HepG2 (cell line): ENCODE results near the gene GRM1. TPM values are rescaled to one million over a fixed set of nuclear protein-coding genes. Genes with fewer than 3 reads are reported as not detected.

Experiments
- ATAC-seq: fragments of 200-7000 bp; cut with Tn5 transposase; 3 replicates; pipeline ENCODE4 v1.9.1; 2020; ENCODE audit warnings: mild to moderate bottlenecking, moderate library complexity
- BruUV-seq: library from RNA; stranded (reverse); fragments of 400-500 nt; replicated peaks from 2 replicates; lab custom pipeline; 2021; lab: Mats Ljungman, UMichigan
- CTCF ChIA-PET: fragments of 300-600 bp; formaldehyde crosslinking; extraction: SDS; loops from one replicate; lab custom pipeline; 2021; ENCODE audit warnings: low total read pairs, inconsistent platforms, low intra/inter-chr PET ratio; lab: Yijun Ruan, JAX
- POLR2A ChIA-PET: fragments of 350-600 bp; sonication (Branson Sonifier 250); formaldehyde crosslinking; loops from one replicate; lab custom pipeline; 2020; ENCODE audit warnings: antibody characterized with exemption, inconsistent platforms; lab: Yijun Ruan, JAX
- DNase-seq: peaks from one replicate; pipeline ENCODE4 v3.0.0-alpha.2; 2015; ENCODE audit warnings: low spot score
- FAIRE-seq: peaks from 3 replicates; lab custom pipeline; 2011; peaks lifted over from hg19 to GRCh38; lab: Jason Lieb, UNC
- H2AFZ ChIP-seq: one replicate; pipeline ENCODE4 v1.6.1; 2011; ENCODE audit warnings: low read length, inconsistent platforms
- H3K27ac ChIP-seq: fragments of 300-600 bp; 3 replicates; pipeline ENCODE4 v1.8.0; 2011; ENCODE audit warnings: mixed run types, mild to moderate bottlenecking, mixed read lengths, low read length, inconsistent platforms; ENCODE audit not compliant: insufficient read depth; ENCODE audit errors: extremely low read length
- H3K27me3 ChIP-seq, 2 experiments: fragments of 200-600 bp in 1 of 2; 2 replicates in 1 of 2; 3 replicates in 1 of 2; pipeline versions ENCODE4 v1.6.0 to v1.8.0; 2011; ENCODE audit warnings: low read length in 2 of 2, mild to moderate bottlenecking in 2 of 2, moderate library complexity in 2 of 2, inconsistent platforms in 1 of 2; ENCODE audit not compliant: insufficient read depth in 2 of 2, control insufficient read depth in 1 of 2
- H3K36me3 ChIP-seq, 2 experiments: fragments of 200-600 bp in 1 of 2; replicated peaks in 1 of 2; 2 replicates in 1 of 2; 3 replicates in 1 of 2; pipeline versions ENCODE4 v1.5.1 to v1.8.0; 2011; ENCODE audit warnings: low read length in 2 of 2, inconsistent platforms in 1 of 2; ENCODE audit not compliant: insufficient read depth in 2 of 2, control insufficient read depth in 1 of 2
- H3K4me1 ChIP-seq: 2 replicates; pipeline ENCODE4 v1.5.1; 2012; ENCODE audit warnings: low read length, inconsistent platforms; ENCODE audit not compliant: insufficient read depth
- H3K4me2 ChIP-seq: 2 replicates; pipeline ENCODE4 v1.6.0; 2011; ENCODE audit warnings: low read depth, low read length, inconsistent platforms
- H3K4me3 ChIP-seq, 3 experiments: fragments of 200-600 bp in 1 of 3; sonication (generic), shearing (Covaris generic) in 1 of 3; replicated peaks in 1 of 3; 2 replicates each; pipeline ENCODE4 v1.5.1; 2011 to 2016; ENCODE audit warnings: low read length in 3 of 3, inconsistent platforms in 2 of 3, low read depth in 2 of 3, mild to moderate bottlenecking in 2 of 3, control low read depth in 1 of 3, mixed read lengths in 1 of 3; ENCODE audit not compliant: insufficient read depth in 1 of 3
- H3K79me2 ChIP-seq: one replicate; pipeline ENCODE4 v1.6.1; 2011; ENCODE audit warnings: low read length, inconsistent platforms; ENCODE audit not compliant: insufficient read depth
- H3K9ac ChIP-seq: 2 replicates; pipeline ENCODE4 v1.6.0; 2011; ENCODE audit warnings: mild to moderate bottlenecking, low read depth, low read length, inconsistent platforms; ENCODE audit not compliant: insufficient read depth
- H3K9me3 ChIP-seq: 2 replicates; pipeline ENCODE4 v1.5.1; 2012; ENCODE audit warnings: mild to moderate bottlenecking, low read length
- H4K20me1 ChIP-seq: 2 replicates; pipeline ENCODE4 v1.6.0; 2011; ENCODE audit warnings: inconsistent platforms, mild to moderate bottlenecking, low read length, moderate library complexity; ENCODE audit not compliant: insufficient read depth
- ATRX ChIP-seq: sonication (generic); formaldehyde crosslinking; IDR thresholded peaks from 2 replicates; pipeline ENCODE4 v1.4.0; 2020; ENCODE audit warnings: missing genetic modification reagents, borderline replicate concordance
- HIVEP1 ChIP-seq: sonication (generic); formaldehyde crosslinking; IDR thresholded peaks from 2 replicates; pipeline ENCODE4 v1.4.0; 2020; ENCODE audit warnings: mild to moderate bottlenecking, missing genetic modification reagents
- KLF9 ChIP-seq: IDR thresholded peaks from 2 replicates; pipeline ENCODE4 v1.6.1; 2016; ENCODE audit warnings: low read depth
- NFE2L2 ChIP-seq: fragments of 150-350 bp; IDR thresholded peaks from 2 replicates; pipeline ENCODE4 v1.6.1; 2014; ENCODE audit warnings: low read length
- NKX3-1 ChIP-seq: sonication (generic); formaldehyde crosslinking; IDR thresholded peaks from 2 replicates; pipeline ENCODE4 v1.5.0; 2020; ENCODE audit warnings: missing genetic modification reagents
- PAWR ChIP-seq: sonication (generic); formaldehyde crosslinking; IDR thresholded peaks from 2 replicates; pipeline ENCODE4 v1.4.0; 2020; ENCODE audit warnings: missing genetic modification reagents, mild to moderate bottlenecking, borderline replicate concordance
- RARA ChIP-seq: IDR thresholded peaks from 2 replicates; pipeline ENCODE4 v1.6.1; 2016; ENCODE audit warnings: missing genetic modification reagents, missing compliant biosample characterization
- SMC3 ChIP-seq: IDR thresholded peaks from 2 replicates; pipeline ENCODE4 v1.6.1; 2011; ENCODE audit warnings: low read length, improper control_type of control experiment
- TCF7 ChIP-seq: sonication (generic); IDR thresholded peaks from 2 replicates; pipeline ENCODE4 v1.6.1; 2016; ENCODE audit warnings: antibody characterized with exemption, low read depth
- THAP11 ChIP-seq: IDR thresholded peaks from 2 replicates; pipeline ENCODE4 v1.6.1; 2016; ENCODE audit warnings: missing biosample characterization, missing genetic modification reagents
- U2AF1 ChIP-seq: fragments of 200-400 bp; formaldehyde crosslinking; optimal IDR thresholded peaks from 2 replicates; pipeline ENCODE3; 2017; ENCODE audit warnings: mild to moderate bottlenecking, low read depth, low read length
- ZKSCAN8 ChIP-seq: IDR thresholded peaks from 2 replicates; pipeline ENCODE4 v1.6.1; 2016; ENCODE audit warnings: borderline replicate concordance, missing genetic modification reagents, missing compliant biosample characterization
- ZNF34 ChIP-seq: sonication (generic); formaldehyde crosslinking; IDR thresholded peaks from 2 replicates; pipeline ENCODE4 v1.4.0; 2020; ENCODE audit warnings: mild to moderate bottlenecking, missing genetic modification reagents, borderline replicate concordance
- ZNF441 ChIP-seq: sonication (generic); formaldehyde crosslinking; IDR thresholded peaks from 2 replicates; pipeline ENCODE4 v1.7.0; 2021; ENCODE audit warnings: missing genetic modification reagents, borderline replicate concordance
- ZNF543 ChIP-seq: sonication (generic); formaldehyde crosslinking; IDR thresholded peaks from 2 replicates; pipeline ENCODE4 v1.4.0; 2020; ENCODE audit warnings: mild to moderate bottlenecking, missing genetic modification reagents
- ZNF598 ChIP-seq: sonication (generic); formaldehyde crosslinking; IDR thresholded peaks from 2 replicates; pipeline ENCODE4 v1.5.1; 2020; ENCODE audit warnings: mild to moderate bottlenecking, missing genetic modification reagents, borderline replicate concordance
- ZNF674 ChIP-seq: sonication (generic); formaldehyde crosslinking; IDR thresholded peaks from 2 replicates; pipeline ENCODE4 v1.5.0; 2020; ENCODE audit warnings: low read depth, mild to moderate bottlenecking, missing genetic modification reagents
- ZNF747 ChIP-seq: sonication (generic); formaldehyde crosslinking; IDR thresholded peaks from 2 replicates; pipeline ENCODE4 v1.8.1; 2023; ENCODE audit warnings: missing genetic modification reagents, mild to moderate bottlenecking, borderline replicate concordance
- ZNF777 ChIP-seq: sonication (generic); formaldehyde crosslinking; IDR thresholded peaks from 2 replicates; pipeline ENCODE4 v1.4.0; 2020; ENCODE audit warnings: missing genetic modification reagents
- WGBS: methylation state at CpG from one replicate; pipeline ENCODE4 v1.1.6; 2017; ENCODE audit warnings: low lambda C conversion rate; 5-methylcytosine and 5-hydroxymethylcytosine counted together
- in situ Hi-C: cut with HindIII; loops from 2 replicates; pipeline ENCODE4 v1.10.0; 2017; ENCODE audit warnings: low pct_unique_long_range_greater_than_20kb; ENCODE audit not compliant: extremely low pct_ligation_motif_present
- intact Hi-C: fragments of 100-400 bp; cut with micrococcal nuclease; formaldehyde crosslinking; loops from one replicate; pipeline ENCODE4 v1.10.0; 2022; ENCODE audit not compliant: unreplicated experiment
- polyA plus RNA-seq, 8 experiments: library from polyadenylated mRNA; depleted of rRNA in 3 of 8; stranded (reverse) in 7 of 8; unstranded in 1 of 8; fragments of >200 nt; fragmentation: Illumina TruSeq in 4 of 8; extraction: Trizol in 4 of 8; gene quantifications; 2 replicates each; pipeline versions ENCODE4 v1.2.1 to v1.2.3, GENCODE V29; 2011 to 2016; ENCODE audit warnings: low read depth in 4 of 8, missing spikeins in 1 of 8, mixed read lengths in 1 of 8; ENCODE audit not compliant: insufficient read depth in 1 of 8
- total RNA-seq, 5 experiments: library from RNA; depleted of rRNA; stranded (reverse); fragments of >200 nt; fragmentation: Illumina TruSeq; extraction: Trizol; gene quantifications; 2 replicates each; pipeline ENCODE4 v1.2.3, GENCODE V29; 2016; ENCODE audit warnings: low read depth in 1 of 5
- TF ChIP-seq, protein P1 (sequence below): IDR thresholded peaks from 2 replicates; pipeline ENCODE4 v1.6.1; 2016; ENCODE audit warnings: mild to moderate bottlenecking

The GRM1 gene
- total and polyA plus RNA-seq, 2 of the 13 experiments (the other 11 are each of a cell fraction or from before 2014, with no cell fraction given), result 0.09 TPM; not detected in 1

DNA sequence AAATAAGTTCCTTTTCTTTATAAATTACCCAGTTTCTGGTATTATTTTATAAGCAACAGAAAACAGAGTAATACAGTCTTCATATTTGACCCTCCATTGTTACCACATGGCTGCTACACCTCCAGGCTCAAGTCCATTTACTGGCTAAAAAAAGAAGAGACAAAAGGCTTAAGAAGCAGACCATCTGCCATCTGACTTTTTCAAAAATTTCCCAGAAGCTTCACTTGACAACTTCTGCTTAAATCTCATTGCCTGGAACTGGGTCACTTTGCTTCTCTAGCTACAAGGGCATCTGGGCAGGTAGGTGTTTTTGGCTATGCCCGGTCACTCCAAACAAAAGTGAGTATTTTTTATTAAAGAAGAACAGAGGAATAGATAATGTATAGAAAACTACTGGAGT, 118.0 kb downstream of the GRM1 start:
- in situ Hi-C loops (no loop called here), intact Hi-C loops (no loop called here)
- Histone ChIP-seq H4K20me1 (no peaks in the 10 kb centered on the region), H3K36me3 (no peaks in the 10 kb centered on the region), H3K9ac (no peak overlapping the region), H3K27ac (no peak overlapping the region), H3K79me2 (no peaks in the 10 kb centered on the region), H3K4me1 (no peaks in the 10 kb centered on the region), H3K27me3 (no peaks in the 10 kb centered on the region), H3K9me3 (no peaks in the 10 kb centered on the region), H2AFZ (no peak overlapping the region), H3K4me2 (no peak overlapping the region), H3K4me3 (no peak overlapping the region)
- 5% methylated on average over 1 of the region's 1 CpG for WGBS
- DNase-seq, result no peak
- TF ChIP-seq ZNF543 (CRISPR knock-in tag) (no peak), ZNF441 (CRISPR knock-in tag) (no peak), ZNF674 (CRISPR knock-in tag) (no peak), ZKSCAN8 (CRISPR knock-in tag) (no peak), RARA (CRISPR knock-in tag) (no peak), THAP11 (CRISPR knock-in tag) (no peak), NFE2L2 (no peak), ATRX (CRISPR knock-in tag) (no peak), SMC3 (no peak), NKX3-1 (CRISPR knock-in tag) (no peak), ZNF34 (CRISPR knock-in tag) (no peak), U2AF1 (no peak), ZNF777 (CRISPR knock-in tag) (no peak), HIVEP1 (no peak), ZNF747 (CRISPR knock-in tag) (no peak), PAWR (CRISPR knock-in tag) (no peak), TCF7 (no peak), ZNF598 (CRISPR knock-in tag) (no peak), KLF9 (CRISPR knock-in tag) (no peak)
- TF ChIP-seq, protein P1, sequence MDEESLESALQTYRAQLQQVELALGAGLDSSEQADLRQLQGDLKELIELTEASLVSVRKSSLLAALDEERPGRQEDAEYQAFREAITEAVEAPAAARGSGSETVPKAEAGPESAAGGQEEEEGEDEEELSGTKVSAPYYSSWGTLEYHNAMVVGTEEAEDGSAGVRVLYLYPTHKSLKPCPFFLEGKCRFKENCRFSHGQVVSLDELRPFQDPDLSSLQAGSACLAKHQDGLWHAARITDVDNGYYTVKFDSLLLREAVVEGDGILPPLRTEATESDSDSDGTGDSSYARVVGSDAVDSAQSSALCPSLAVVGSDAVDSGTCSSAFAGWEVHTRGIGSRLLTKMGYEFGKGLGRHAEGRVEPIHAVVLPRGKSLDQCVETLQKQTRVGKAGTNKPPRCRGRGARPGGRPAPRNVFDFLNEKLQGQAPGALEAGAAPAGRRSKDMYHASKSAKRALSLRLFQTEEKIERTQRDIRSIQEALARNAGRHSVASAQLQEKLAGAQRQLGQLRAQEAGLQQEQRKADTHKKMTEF, result no peak
- FAIRE-seq, result no peak
- ChIA-PET CTCF (no interaction called here), POLR2A (no interaction called here)
- BruUV-seq, result no TSS peak
- no peak for ATAC-seq
